Measurements from ENCODE around the gene HNF1A. TPM values are rescaled to one million over a fixed set of nuclear protein-coding genes. Genes with fewer than 3 reads are reported as not detected.

The HNF1A gene
- total and polyA plus RNA-seq, 2 of the 13 experiments (the other 11 are each of a cell fraction or from before 2014, with no cell fraction given), result 13.4 to 34.7 TPM

DNA sequence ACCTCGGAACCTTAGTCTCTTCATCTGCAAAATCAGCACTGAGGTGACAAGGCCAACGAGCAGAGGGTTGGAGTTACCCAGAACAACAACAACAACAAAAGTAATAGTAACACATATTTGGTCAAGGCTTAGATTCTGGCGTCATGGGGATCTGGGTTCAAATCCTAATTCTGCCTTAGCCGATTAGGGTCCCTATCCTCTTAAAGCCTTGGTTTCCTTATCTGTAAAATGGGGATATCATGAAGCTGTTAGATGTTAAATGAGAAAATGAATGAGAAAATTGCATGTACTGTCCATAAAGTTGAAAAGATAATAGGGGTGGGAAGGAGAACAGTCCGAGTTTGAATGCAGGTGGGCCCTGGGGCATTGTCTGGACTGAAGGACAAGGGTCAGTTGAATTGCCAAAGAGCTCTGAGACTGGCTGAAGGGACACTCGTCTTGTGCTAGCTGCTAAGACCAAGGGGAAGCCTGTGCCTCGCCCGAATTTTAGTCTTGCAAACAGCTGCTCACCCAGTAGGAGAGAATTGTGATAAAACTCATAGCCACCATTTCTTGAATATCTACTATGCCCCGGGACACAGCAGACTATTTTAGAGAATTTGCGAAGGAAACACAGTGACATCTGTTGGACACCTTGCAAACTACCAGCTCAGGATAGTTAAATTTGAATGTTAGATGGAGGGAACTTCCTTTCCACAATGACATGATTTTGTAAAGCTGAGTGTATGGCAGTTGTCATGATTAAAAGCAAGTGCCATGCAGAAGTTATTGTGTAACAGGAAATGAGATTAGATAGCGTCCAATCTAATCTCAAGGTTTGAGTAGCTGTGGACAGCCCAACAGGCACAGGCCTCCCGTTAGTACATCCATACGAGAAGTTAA is 6.8 kb upstream of the HNF1A start:
- Histone ChIP-seq H2AFZ (ENCODE audit: low read length) (no peak overlapping the region), H3K9me3 (ENCODE audit: low read length) (no peaks in the 10 kb centered on the region), H3K4me2 (ENCODE audit: low read depth, low read length) (no peak overlapping the region), H3K9ac (ENCODE audit: insufficient read depth, low read depth, low read length) (no peak overlapping the region), H3K27ac (ENCODE audit: extremely low read length, insufficient read depth, low read length) (no peak overlapping the region), H3K4me1 (ENCODE audit: insufficient read depth, low read length) (peaks cover 41% of the 10 kb centered on the region), H3K27me3 (ENCODE audit: control insufficient read depth in 1 of 2, insufficient read depth in 2 of 2, low read length in 2 of 2) (no peaks in the 10 kb centered on the region), H3K4me3 (replicated peaks in 1 of 3; ENCODE audit: insufficient read depth in 1 of 3, low read depth in 2 of 3, low read length in 3 of 3) (no peak overlapping the region), H4K20me1 (ENCODE audit: insufficient read depth, low read length) (peaks cover 20% of the 10 kb centered on the region; the same call in 1 of the 2 replicates), H3K36me3 (replicated peaks in 1 of 2; ENCODE audit: control insufficient read depth in 1 of 2, insufficient read depth in 2 of 2, low read length in 2 of 2) (peaks cover 19 to 41% of the 10 kb centered on the region in 2 experiments), H3K79me2 (ENCODE audit: insufficient read depth, low read length) (peaks cover 5% of the 10 kb centered on the region)
- BruUV-seq (replicated peaks), result TSS peak; percentile 0
- WGBS (ENCODE audit: low lambda C conversion rate), result 68% methylated on average over 13 of the region's 13 CpGs
- CTCF ChIA-PET (ENCODE audit: low intra/inter-chr PET ratio, low total read pairs), result interaction anchor here (1.3 kb wide), 1 partner anchor 27 kb away, joined by 6 read pairs; no protein-coding TSS in a partner anchor
- FAIRE-seq (peak; percentile 88), ATAC-seq (peak; percentile 34), DNase-seq (ENCODE audit: low spot score) (peak; percentile 45)
- in situ Hi-C loops (cut with HindIII; ENCODE audit: extremely low pct_ligation_motif_present, low pct_unique_long_range_greater_than_20kb) (no loop called here), intact Hi-C loops (cut with micrococcal nuclease; ENCODE audit: unreplicated experiment) (loop anchor here (5.0 to 10.0 kb wide), 2 partner anchors 67 to 389 kb away; partner anchors contain the start of genes POP5 and SPPL3)
- POLR2A ChIA-PET, result interaction anchor here (1.0 to 5.1 kb wide), 8 partner anchors 9 to 66 kb away, joined by 3 to 99 read pairs (median 5); no protein-coding TSS in a partner anchor
- TF ChIP-seq ZNF629 (CRISPR knock-in tag; conservative IDR thresholded peaks at IDR 0.05), result peak; percentile 58; the same call in 1 of the 2 replicates
- peak; percentile 86 for TF ChIP-seq RBM22 (optimal IDR thresholded peaks at IDR 0.05; ENCODE audit: low read length)
- TF ChIP-seq MBNL3 (CRISPR knock-in tag; conservative IDR thresholded peaks at IDR 0.05), result no peak
- no peak for TF ChIP-seq KLF12 (CRISPR knock-in tag; IDR thresholded peaks at IDR 0.05; ENCODE audit: borderline replicate concordance)
- TF ChIP-seq, protein P1, sequence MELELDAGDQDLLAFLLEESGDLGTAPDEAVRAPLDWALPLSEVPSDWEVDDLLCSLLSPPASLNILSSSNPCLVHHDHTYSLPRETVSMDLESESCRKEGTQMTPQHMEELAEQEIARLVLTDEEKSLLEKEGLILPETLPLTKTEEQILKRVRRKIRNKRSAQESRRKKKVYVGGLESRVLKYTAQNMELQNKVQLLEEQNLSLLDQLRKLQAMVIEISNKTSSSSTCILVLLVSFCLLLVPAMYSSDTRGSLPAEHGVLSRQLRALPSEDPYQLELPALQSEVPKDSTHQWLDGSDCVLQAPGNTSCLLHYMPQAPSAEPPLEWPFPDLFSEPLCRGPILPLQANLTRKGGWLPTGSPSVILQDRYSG (CRISPR knock-in tag; IDR thresholded peaks at IDR 0.05), result no peak
- TF ChIP-seq STAT5B (CRISPR knock-in tag; IDR thresholded peaks at IDR 0.05), result no peak
- no peak for TF ChIP-seq BHLHE40 (IDR thresholded peaks at IDR 0.05; ENCODE audit: low read length)
- TF ChIP-seq ATM (IDR thresholded peaks at IDR 0.05; ENCODE audit: borderline replicate concordance), result no peak
- peak; percentile 70; the same call in 1 of the 2 replicates for TF ChIP-seq SMC3 (IDR thresholded peaks at IDR 0.05; ENCODE audit: low read length)
- TF ChIP-seq, protein P2, sequence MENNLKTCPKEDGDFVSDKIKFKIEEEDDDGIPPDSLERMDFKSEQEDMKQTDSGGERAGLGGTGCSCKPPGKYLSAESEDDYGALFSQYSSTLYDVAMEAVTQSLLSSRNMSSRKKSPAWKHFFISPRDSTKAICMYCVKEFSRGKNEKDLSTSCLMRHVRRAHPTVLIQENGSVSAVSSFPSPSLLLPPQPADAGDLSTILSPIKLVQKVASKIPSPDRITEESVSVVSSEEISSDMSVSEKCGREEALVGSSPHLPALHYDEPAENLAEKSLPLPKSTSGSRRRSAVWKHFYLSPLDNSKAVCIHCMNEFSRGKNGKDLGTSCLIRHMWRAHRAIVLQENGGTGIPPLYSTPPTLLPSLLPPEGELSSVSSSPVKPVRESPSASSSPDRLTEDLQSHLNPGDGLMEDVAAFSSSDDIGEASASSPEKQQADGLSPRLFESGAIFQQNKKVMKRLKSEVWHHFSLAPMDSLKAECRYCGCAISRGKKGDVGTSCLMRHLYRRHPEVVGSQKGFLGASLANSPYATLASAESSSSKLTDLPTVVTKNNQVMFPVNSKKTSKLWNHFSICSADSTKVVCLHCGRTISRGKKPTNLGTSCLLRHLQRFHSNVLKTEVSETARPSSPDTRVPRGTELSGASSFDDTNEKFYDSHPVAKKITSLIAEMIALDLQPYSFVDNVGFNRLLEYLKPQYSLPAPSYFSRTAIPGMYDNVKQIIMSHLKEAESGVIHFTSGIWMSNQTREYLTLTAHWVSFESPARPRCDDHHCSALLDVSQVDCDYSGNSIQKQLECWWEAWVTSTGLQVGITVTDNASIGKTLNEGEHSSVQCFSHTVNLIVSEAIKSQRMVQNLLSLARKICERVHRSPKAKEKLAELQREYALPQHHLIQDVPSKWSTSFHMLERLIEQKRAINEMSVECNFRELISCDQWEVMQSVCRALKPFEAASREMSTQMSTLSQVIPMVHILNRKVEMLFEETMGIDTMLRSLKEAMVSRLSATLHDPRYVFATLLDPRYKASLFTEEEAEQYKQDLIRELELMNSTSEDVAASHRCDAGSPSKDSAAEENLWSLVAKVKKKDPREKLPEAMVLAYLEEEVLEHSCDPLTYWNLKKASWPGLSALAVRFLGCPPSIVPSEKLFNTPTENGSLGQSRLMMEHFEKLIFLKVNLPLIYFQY (CRISPR knock-in tag; IDR thresholded peaks at IDR 0.05; ENCODE audit: borderline replicate concordance), result no peak
- 0 out of 2 replicates have a peak, but pooled peaks have one; percentile 14 for TF ChIP-seq HNF4G (IDR thresholded peaks at IDR 0.05; ENCODE audit: borderline replicate concordance, low read depth, low read length)
- TF ChIP-seq HNF4G (CRISPR knock-in tag; IDR thresholded peaks at IDR 0.05; ENCODE audit: borderline replicate concordance, low read depth), result no peak
- TF ChIP-seq POLR2G (IDR thresholded peaks at IDR 0.05; ENCODE audit: low read depth, low read length), result 0 out of 2 replicates have a peak, but pooled peaks have one; percentile 27
- peak; percentile 59; the same call in 1 of the 2 replicates for TF ChIP-seq RAD21 (CRISPR knock-in tag; IDR thresholded peaks at IDR 0.05)
- no peak for TF ChIP-seq MXI1 (IDR thresholded peaks at IDR 0.05; ENCODE audit: borderline replicate concordance, low read depth, low read length)
- TF ChIP-seq SSRP1 (CRISPR knock-in tag; IDR thresholded peaks at IDR 0.05), result peak; percentile 64
- TF ChIP-seq, protein P3, sequence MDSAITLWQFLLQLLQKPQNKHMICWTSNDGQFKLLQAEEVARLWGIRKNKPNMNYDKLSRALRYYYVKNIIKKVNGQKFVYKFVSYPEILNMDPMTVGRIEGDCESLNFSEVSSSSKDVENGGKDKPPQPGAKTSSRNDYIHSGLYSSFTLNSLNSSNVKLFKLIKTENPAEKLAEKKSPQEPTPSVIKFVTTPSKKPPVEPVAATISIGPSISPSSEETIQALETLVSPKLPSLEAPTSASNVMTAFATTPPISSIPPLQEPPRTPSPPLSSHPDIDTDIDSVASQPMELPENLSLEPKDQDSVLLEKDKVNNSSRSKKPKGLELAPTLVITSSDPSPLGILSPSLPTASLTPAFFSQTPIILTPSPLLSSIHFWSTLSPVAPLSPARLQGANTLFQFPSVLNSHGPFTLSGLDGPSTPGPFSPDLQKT (CRISPR knock-in tag; IDR thresholded peaks at IDR 0.05; ENCODE audit: borderline replicate concordance), result no peak

Data from HepG2 (cell line).